Colonic mucosa (tissue), 4 donors: ENCODE measurements around the gene RASSF5. TPM values are rescaled to one million over a fixed set of nuclear protein-coding genes. Genes with fewer than 3 reads are reported as not detected.
"Not testable (repeated sequence)": the region's sequence is repeated elsewhere in the genome, so short reads cannot be mapped to it uniquely, and the experiment has no call there.

Source experiments
- DNase-seq: peaks from one replicate; pipeline ENCODE4 v3.0.0-alpha.2; 2020
- H3K27ac ChIP-seq: fragments of 200-600 bp; one replicate; pipeline ENCODE4 v1.8.0; 2021
- H3K27me3 ChIP-seq: fragments of 200-600 bp; one replicate; pipeline ENCODE4 v1.8.0; 2021
- H3K36me3 ChIP-seq: fragments of 200-600 bp; one replicate; pipeline ENCODE4 v1.8.0; 2021
- H3K4me1 ChIP-seq: fragments of 200-600 bp; one replicate; pipeline ENCODE4 v1.8.0; 2021; ENCODE audit warnings: mild to moderate bottlenecking
- H3K4me3 ChIP-seq: fragments of 200-600 bp; one replicate; pipeline ENCODE4 v1.8.0; 2021
- H3K9ac ChIP-seq, 2 donors: one replicate each; pipeline ENCODE4 v1.7.0; 2013; ENCODE audit warnings: control low read depth in 2 of 2, low read depth in 2 of 2, low read length in 2 of 2
- H3K9me3 ChIP-seq: fragments of 200-600 bp; one replicate; pipeline ENCODE4 v1.8.0; 2021
- CTCF ChIP-seq: fragments of 200-600 bp; IDR thresholded peaks from one replicate; pipeline ENCODE4 v1.8.0; 2022; ENCODE audit warnings: antibody characterized with exemption, mild to moderate bottlenecking
- intact Hi-C: fragments of 100-400 bp; cut with DNase I; formaldehyde crosslinking; loops from one replicate; pipeline ENCODE4 v1.14.1; 2022
- total RNA-seq, 2 donors: library from RNA; stranded (reverse); fragmentation: NEBNext Ultra II Directional in 1 of 2; extraction: Animal tissue kit (Norgen Biotek cat#: 25700) in 1 of 2; gene quantifications; one replicate each; pipeline ENCODE4 v1.2.1, GENCODE V29; 2021
- donor health status: healthy.
- donor health status: DM: no; HTN: no; CAD: no.
- donor health status: DM: no; HTN: no; CAD: no.

The RASSF5 gene
- total RNA-seq, 2 donors from 2014 or later = 4.9 to 5.4 TPM

- no peaks in the 10 kb centered on the region for H3K27me3 ChIP-seq
- no peaks in the 10 kb centered on the region for H3K4me1 ChIP-seq
- H3K4me3 ChIP-seq = no peak overlapping the region
- H3K9me3 ChIP-seq = no peaks in the 10 kb centered on the region
- no peak overlapping the region for H3K27ac ChIP-seq
- intact Hi-C loops = no loop called here
- TF ChIP-seq CTCF = no peak
- H3K9ac ChIP-seq = no peak overlapping the region
- peaks cover 5% of the 10 kb centered on the region for H3K36me3 ChIP-seq
- DNase-seq = no peak
These were observed 99.5 kb downstream of the RASSF5 start for GRCh38 chr1:206606867-206607266.

- H3K27ac ChIP-seq = no peak overlapping the region
- no peaks in the 10 kb centered on the region for H3K9me3 ChIP-seq
- H3K4me1 ChIP-seq = no peaks in the 10 kb centered on the region
- peak; percentile 72 for TF ChIP-seq CTCF
- intact Hi-C loops = no loop called here
- peak; percentile 36 for DNase-seq
- no peak overlapping the region for H3K9ac ChIP-seq
- H3K4me3 ChIP-seq = no peak overlapping the region
- H3K27me3 ChIP-seq = no peaks in the 10 kb centered on the region
- peaks cover 5% of the 10 kb centered on the region for H3K36me3 ChIP-seq
These were observed 100.9 kb downstream of the RASSF5 start for GRCh38 chr1:206608108-206608698.

- H3K27ac ChIP-seq = no peak overlapping the region
- H3K36me3 ChIP-seq = no peaks in the 10 kb centered on the region
- H3K9ac ChIP-seq = no peak overlapping the region
- no peaks in the 10 kb centered on the region for H3K4me1 ChIP-seq
- H3K9me3 ChIP-seq = no peaks in the 10 kb centered on the region
- DNase-seq = no peak
- H3K27me3 ChIP-seq = no peaks in the 10 kb centered on the region
- intact Hi-C loops = no loop called here
- TF ChIP-seq CTCF = no peak
- no peak overlapping the region for H3K4me3 ChIP-seq
These were observed 102.1 kb downstream of the RASSF5 start for GRCh38 chr1:206609229-206609991.

- Histone ChIP-seq H3K36me3 (no peaks in the 10 kb centered on the region), H3K27me3 (no peaks in the 10 kb centered on the region), H3K27ac (peak within 1 kb of the TSS; percentile 62), H3K4me1 (no peaks in the 10 kb centered on the region), H3K9me3 (no peaks in the 10 kb centered on the region), H3K4me3 (peak within 1 kb of the TSS; percentile 81), H3K9ac (peak within 1 kb of the TSS; percentile 81 to 97)
- intact Hi-C loops = no loop called here
- DNase-seq = peak; percentile 96
- peak; percentile 99 for TF ChIP-seq CTCF
These were observed 105.0 kb downstream of the RASSF5 start, which contains the start of gene EIF2D for GRCh38 chr1:206612129-206612876. Gene EIF2D (minus strand): TSS chr1:206612465. CDS start chr1:206612342, 123 bp downstream.

- H3K4me3 ChIP-seq, H3K27me3 ChIP-seq, H3K4me1 ChIP-seq, H3K27ac ChIP-seq, intact Hi-C loops, H3K9ac ChIP-seq, DNase-seq, H3K9me3 ChIP-seq, H3K36me3 ChIP-seq: not testable (repeated sequence)
These were observed 119.1 kb downstream of the RASSF5 start for GRCh38 chr1:206626396-206626795.
